ENCODE measurements around the gene AGAP1. TPM values are rescaled to one million over a fixed set of nuclear protein-coding genes. Genes with fewer than 3 reads are reported as not detected.

The AGAP1 gene
- total RNA-seq, 2 donors from 2014 or later: 19.1 to 20.8 TPM

- Histone ChIP-seq H3K27ac (no peak overlapping the region), H3K27me3 (replicated peaks; ENCODE audit: insufficient read depth) (peaks cover 14% of the 10 kb centered on the region), H3K36me3 (no peaks in the 10 kb centered on the region), H3K9me3 (no peaks in the 10 kb centered on the region), H3K4me3 (no peak overlapping the region), H3K4me1 (ENCODE audit: control insufficient read depth in 1 of 2, low read depth in 2 of 2) (peaks cover 11 to 20% of the 10 kb centered on the region in 2 donors)
- ATAC-seq (ENCODE audit: insufficient number of reproducible peaks, low FRiP score, low read depth) (no peak), DNase-seq (ENCODE audit: low spot score) (no peak)
- no peak for TF ChIP-seq CTCF (IDR thresholded peaks at IDR 0.05)
Observed at GRCh38 chr2:236173036-236173728, 679.3 kb downstream of the AGAP1 start.

GRCh38 chr2:236173729-236174607, 680.1 kb downstream of the AGAP1 start:
- Histone ChIP-seq H3K4me1 (ENCODE audit: control insufficient read depth in 1 of 2, low read depth in 2 of 2) (peaks cover 10 to 21% of the 10 kb centered on the region in 2 donors), H3K9me3 (no peaks in the 10 kb centered on the region), H3K27ac (no peak overlapping the region), H3K27me3 (replicated peaks; ENCODE audit: insufficient read depth) (peaks cover 21% of the 10 kb centered on the region), H3K4me3 (no peak overlapping the region), H3K36me3 (no peaks in the 10 kb centered on the region)
- TF ChIP-seq CTCF (IDR thresholded peaks at IDR 0.05): no peak
- ATAC-seq (ENCODE audit: insufficient number of reproducible peaks, low FRiP score, low read depth) (no peak), DNase-seq (ENCODE audit: low spot score) (no peak)

- H3K4me3 ChIP-seq: no peak overlapping the region
- ATAC-seq (ENCODE audit: insufficient number of reproducible peaks, low FRiP score, low read depth): no peak
- no peak for DNase-seq (ENCODE audit: low spot score)
- no peaks in the 10 kb centered on the region for H3K36me3 ChIP-seq
- H3K4me1 ChIP-seq (ENCODE audit: control insufficient read depth in 1 of 2, low read depth in 2 of 2): peaks cover 10 to 35% of the 10 kb centered on the region in 2 donors
- no peak overlapping the region for H3K27ac ChIP-seq
- TF ChIP-seq CTCF (IDR thresholded peaks at IDR 0.05): no peak
- H3K27me3 ChIP-seq (replicated peaks; ENCODE audit: insufficient read depth): peaks cover 27% of the 10 kb centered on the region
- H3K9me3 ChIP-seq: no peaks in the 10 kb centered on the region
Observed at GRCh38 chr2:236175548-236176150, 681.8 kb downstream of the AGAP1 start.

- Histone ChIP-seq H3K9me3 (no peaks in the 10 kb centered on the region), H3K4me3 (no peak overlapping the region), H3K36me3 (no peaks in the 10 kb centered on the region), H3K27ac (no peak overlapping the region), H3K27me3 (replicated peaks; ENCODE audit: insufficient read depth) (peaks cover 25% of the 10 kb centered on the region), H3K4me1 (ENCODE audit: control insufficient read depth in 1 of 2, low read depth in 2 of 2) (peaks cover 10 to 32% of the 10 kb centered on the region in 2 donors)
- DNase-seq (ENCODE audit: low spot score) (no peak), ATAC-seq (ENCODE audit: insufficient number of reproducible peaks, low FRiP score, low read depth) (no peak)
- no peak for TF ChIP-seq CTCF (IDR thresholded peaks at IDR 0.05)
Observed at GRCh38 chr2:236176417-236176816, 682.6 kb downstream of the AGAP1 start.

- Histone ChIP-seq H3K4me3 (no peak overlapping the region), H3K36me3 (no peaks in the 10 kb centered on the region), H3K27ac (no peak overlapping the region), H3K9me3 (no peaks in the 10 kb centered on the region), H3K4me1 (ENCODE audit: control insufficient read depth in 1 of 2, low read depth in 2 of 2) (peaks cover 7 to 27% of the 10 kb centered on the region in 2 donors), H3K27me3 (replicated peaks; ENCODE audit: insufficient read depth) (peaks cover 19% of the 10 kb centered on the region)
- ATAC-seq (ENCODE audit: insufficient number of reproducible peaks, low FRiP score, low read depth) (no peak), DNase-seq (ENCODE audit: low spot score) (no peak)
- no peak for TF ChIP-seq CTCF (IDR thresholded peaks at IDR 0.05)
Observed at GRCh38 chr2:236176951-236177350, 683.1 kb downstream of the AGAP1 start.

Measured in thoracic aorta (tissue), 2 donors.